NCI-H187 treated with DMSO at 0.1 percent for 48 hours (cell line): Measurements from ENCODE around the gene EPG5.
"Not testable (repeated sequence)": the region's sequence is repeated elsewhere in the genome, so short reads cannot be mapped to it uniquely, and the experiment has no call there.

Experiments used
- DNase-seq: peaks from one replicate; lab custom pipeline; 2025; lab: John Stamatoyannopoulos, UW

Gene EPG5

DNA sequence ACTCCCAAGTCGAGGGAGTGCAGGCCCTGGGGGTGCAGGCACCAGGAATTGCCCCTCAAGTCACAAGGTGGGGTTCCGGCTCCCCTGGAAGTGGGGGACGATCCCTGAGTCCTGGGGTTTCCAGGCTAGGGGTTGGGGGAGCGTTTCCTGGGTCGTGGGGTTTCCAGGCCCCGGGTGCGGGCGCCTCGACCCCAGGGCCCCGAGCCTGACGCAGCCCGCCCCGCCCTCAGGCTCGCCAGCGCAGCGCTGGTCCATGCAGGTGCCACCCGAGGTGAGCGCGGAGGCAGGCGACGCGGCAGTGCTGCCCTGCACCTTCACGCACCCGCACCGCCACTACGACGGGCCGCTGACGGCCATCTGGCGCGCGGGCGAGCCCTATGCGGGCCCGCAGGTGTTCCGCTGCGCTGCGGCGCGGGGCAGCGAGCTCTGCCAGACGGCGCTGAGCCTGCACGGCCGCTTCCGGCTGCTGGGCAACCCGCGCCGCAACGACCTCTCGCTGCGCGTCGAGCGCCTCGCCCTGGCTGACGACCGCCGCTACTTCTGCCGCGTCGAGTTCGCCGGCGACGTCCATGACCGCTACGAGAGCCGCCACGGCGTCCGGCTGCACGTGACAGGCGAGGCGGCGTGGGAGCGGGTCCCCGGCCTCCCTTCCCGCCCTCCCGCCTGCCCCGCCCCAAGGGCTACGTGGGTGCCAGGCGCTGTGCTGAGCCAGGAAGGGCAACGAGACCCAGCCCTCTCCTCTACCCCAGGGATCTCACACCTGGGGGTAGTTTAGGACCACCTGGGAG lies 129.7 kb downstream of the EPG5 start:
- DNase-seq = no peak

DNA sequence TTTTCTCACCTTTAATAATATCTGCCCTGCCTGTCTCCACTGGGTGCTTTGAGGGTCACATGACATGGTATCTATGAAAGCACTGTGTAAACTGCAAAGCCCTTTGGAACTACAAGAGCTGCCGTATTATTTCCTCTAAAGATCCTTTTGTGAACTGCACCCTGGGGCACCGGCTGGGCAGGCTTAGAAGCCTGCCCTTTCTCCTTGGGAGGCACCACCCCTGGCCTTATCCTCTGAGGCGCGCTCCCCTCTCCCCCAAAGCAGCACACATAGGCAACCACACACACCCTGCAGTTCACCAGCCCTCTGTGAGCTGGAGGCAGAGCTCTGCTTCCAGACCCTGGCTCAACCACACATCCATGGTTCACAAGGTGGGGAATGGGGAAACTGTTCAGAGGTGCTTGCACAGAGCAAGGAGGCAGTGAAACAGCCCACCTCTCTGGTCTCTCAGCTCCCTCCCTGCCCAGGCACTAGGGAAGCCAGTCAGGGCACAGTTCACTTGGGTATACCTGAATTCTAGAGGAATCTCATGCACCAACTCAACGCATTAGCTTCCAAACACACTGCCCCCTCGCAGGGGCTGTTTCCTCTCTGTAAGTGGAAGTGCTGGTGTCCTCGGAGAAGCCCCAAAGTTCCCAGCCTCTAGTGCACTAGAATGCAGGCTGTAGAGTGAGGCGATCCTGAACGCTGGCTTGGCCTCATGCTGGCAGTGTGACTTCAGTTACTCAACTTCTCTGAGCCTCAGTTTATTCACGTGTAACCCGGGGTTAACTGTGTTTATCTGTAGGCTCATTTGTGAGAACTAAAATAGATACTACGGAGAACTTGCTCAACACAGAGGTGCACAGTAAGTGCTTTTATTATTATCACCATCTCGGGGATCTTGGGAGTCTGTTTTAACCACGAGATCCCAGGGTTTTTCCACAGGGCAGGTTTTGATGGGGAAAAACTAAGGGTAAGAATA lies 130.6 kb downstream of the EPG5 start:
- no peak for DNase-seq

DNA sequence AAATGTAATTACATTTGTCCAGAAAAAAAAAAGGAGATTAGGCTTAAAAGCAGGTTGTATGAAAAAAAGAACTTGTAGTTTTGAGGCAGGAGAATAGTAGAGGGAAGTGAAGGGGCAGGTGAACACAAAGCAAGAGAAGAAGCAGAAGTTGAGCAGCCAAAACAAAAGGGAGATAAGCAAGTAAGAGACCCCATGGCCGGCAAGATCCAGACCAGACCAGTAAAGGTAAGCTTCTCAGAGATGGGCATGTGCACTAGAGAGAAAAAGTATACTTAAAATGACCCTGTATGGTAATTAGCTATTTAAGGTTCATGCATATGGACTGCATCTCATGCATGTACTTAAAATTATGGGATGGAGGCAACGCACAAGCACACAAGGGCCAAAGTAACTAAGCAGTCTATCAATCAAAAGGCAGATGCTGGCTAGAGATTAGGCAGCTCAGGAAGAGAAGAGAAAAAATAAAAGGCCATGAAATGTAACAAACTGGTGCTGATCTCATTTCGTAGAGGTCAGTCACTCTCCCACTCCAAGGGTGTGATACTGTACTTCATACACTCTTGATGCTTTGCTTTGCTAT lies 132.0 kb downstream of the EPG5 start:
- DNase-seq = no peak

DNA sequence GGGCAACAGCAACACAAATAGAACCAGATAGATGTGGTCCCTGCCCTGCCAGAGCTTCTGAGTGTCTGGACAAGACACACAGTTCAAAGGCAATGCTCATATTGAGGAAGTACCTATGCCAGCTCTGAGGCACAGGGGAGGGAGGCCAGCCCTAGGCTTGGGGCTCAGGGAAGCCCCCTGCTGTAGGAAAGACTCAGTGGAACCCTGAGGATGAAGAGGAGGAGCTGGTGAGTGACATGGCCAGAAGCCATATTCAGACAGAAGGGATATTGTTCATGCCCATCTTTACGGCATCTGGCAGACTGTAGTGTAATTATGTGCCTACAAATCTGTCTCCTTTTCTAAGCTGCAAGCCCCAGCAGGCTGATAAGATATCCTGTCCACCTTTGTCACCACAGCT lies 132.8 kb downstream of the EPG5 start:
- no peak for DNase-seq

DNA sequence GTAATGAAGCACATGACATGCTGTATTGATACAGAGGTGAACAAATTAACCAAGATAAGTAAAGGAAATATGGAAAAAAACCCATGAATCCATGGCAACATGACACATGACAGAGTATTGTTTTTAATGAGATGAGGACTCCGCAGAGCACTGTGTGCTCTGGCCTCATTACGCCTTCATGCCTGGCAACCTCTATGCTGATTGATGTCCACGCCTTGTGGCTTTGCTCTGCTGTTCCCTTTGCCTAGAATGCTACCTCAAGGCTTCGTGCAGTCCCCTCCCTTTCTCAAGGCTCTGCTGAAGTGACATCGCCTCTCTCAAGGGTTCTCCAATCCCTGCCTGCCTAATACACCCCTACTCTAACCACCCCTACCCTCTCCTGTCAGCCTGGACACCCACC lies 133.3 kb downstream of the EPG5 start:
- no peak for DNase-seq

DNA sequence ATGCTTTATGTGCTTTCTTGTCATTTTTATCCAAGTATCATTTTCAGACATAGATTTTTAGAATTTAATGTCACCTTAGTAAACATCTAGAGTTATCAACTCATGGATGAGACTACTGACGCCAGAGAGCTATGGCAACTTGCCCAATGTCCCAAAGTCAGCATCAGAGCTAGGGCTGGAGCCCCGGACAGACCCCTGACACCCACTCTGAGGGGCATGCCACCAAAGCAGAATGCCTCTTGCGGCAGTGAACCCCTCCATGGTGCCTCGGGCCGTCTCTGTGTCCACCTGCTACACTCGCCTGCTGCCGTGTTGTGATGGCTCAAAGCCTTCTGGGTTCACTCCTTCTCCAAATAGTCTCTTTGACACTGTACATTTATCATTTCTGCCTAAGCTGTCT lies 136.2 kb downstream of the EPG5 start:
- DNase-seq = no peak

DNA sequence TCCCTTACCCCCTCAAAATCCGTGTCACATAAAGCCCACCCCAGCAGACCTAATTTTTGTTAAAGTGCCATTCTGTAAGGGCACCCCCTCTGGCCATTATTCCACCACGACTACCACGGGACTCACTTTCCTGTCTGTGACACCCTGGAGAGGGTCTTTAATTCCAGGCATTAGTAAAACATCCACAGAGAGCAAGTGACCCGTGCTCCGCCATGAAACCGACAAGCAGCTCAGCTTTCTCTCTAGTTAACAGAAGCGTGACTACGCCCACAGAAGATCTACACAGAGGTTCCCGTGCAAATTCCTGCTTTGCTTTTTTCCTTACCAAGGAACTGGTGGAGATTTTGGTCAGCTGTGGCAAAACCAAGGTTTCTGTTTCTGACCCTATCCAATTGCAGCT lies 137.3 kb downstream of the EPG5 start:
- DNase-seq = no peak

DNA sequence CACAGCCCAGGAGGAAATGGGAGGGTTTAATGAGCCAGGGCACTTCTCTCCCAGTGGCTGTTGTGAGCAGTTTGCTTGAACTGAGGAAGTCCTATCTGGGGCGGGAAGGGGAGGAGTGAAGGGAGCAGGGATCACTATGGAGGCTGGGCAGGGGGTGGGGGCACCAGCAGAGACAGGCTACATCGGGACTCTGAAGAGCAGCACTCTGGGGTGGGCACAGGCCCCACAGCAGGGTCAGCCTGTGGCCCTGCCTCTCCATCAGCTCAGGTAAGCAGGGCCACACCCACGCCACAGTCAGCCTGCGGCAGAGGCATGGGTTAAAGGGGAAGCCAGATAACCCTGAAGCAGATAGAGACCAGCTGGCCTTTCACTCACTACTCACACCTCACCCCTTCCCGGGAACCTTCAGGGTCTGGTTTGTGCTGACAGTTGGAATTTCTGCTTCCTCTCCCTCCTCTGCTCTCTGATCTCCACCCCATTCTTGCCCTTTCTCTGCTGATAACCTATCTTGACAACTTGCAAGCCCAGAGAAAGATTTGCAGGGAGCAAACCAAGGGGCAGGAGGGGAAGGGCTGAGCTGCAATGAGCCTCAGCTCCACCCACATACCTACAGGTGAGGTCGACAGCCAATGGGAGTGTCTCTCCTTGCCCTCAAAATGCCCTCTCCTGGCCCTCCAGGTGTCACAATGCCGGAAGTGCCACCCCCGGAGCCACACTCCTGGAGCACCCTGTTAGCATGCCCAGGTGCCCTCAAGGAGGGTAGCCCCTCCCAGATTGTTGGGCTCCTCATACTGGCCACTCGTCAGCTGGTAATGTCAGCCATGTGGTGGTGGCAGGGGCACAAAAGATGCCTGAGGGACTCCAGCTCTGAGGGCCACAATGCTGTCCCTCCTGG lies 138.0 kb downstream of the EPG5 start:
- no peak for DNase-seq

DNA sequence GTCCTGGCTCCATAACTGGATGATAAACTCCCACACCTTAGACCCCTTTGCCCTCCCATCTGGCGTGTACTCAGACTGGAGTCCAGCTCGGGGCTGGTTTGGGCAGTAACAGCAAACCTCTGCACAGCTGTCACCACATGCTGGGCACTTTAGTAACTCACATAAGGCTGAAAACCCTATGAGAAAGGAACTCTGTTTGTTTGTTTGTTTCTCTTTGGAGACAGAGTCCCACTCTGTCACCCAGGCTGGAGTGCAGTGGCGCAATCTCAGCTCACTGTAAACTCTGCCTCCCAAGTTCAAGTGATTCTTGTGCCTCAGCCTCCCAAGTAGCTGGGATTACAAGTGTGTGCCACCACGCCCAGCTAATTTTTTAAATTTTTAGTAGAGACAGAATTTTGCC lies 140.4 kb downstream of the EPG5 start:
- not testable (repeated sequence) for DNase-seq

DNA sequence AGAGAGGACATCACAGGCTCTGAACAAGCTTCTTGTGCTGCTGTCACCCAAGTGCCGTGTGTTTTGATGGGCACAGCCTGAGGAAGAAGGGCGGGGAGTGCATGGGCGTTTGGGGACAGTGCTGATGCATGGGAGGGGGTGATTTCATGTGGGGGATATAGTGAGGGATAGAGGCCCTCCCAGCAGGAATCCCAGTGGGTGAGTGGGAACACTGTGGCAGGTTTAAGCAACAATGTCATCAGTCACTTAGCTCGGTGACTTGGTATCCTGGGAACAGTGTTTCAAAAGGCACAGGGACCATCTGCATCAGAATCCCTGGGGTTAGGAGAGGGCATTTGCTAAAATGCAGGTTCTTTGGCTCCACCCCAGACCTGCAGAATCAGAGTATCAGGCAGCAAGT lies 141.0 kb downstream of the EPG5 start:
- no peak for DNase-seq

DNA sequence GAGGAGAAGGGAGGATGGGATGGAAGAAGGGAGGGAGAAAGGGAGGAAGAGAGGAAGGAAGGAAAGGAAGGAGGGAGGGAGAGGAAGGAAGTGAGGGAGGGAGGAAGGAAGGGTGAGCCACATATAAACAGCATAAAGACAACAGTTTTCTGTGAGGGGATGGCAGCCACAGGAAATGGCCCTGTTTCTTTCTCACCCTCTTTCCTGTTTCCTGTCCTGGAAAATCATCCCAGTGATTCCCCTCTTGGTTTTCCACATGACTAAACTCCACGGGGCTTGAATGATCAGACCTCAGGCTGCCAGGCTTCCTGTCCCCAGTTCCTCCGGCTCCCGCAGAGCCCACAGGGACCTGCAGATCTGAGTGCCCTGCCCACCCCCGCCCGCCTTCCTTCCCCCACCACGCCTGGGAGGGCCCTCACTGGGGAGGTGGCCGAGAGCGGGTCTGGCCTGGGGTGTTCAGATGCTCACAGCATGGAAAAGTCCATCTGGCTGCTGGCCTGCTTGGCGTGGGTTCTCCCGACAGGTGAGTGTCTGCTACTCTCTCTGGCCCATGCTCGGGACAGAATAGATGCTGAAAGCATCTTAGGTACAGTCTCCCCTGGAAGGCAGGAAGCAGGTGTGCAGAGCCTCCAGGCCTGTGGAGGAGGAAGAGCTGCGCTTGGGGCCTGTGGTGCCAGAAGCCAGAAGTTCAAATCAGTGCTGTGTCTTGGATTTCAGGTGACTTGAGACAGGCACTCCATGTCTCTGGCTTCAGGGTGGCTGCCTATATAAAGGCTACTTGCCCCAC lies 141.7 kb downstream of the EPG5 start, which contains the start of gene SIGLEC15:
Gene SIGLEC15 (plus strand): TSS at position 418 of the 787 bp plus-strand sequence. CDS start 54 bp downstream, at position 472.
- no peak for DNase-seq

DNA sequence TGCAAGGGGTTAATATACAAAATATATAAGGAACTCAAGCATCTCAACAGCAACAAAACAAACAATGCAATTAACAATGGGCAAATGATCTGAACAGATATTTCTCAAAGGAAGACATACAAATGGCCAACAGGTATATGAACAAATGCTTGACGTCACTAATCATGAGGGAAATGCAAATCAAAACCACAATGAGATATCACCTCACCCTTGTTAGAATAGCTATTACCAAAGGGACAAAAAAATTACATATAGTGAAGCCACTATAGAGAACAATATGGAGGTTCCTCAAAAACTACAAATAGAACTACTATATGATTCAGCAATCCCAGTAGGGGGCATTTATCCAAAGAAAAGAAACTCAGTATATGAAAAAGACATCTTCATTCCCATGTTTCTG lies 145.4 kb downstream of the EPG5 start:
- DNase-seq = no peak

DNA sequence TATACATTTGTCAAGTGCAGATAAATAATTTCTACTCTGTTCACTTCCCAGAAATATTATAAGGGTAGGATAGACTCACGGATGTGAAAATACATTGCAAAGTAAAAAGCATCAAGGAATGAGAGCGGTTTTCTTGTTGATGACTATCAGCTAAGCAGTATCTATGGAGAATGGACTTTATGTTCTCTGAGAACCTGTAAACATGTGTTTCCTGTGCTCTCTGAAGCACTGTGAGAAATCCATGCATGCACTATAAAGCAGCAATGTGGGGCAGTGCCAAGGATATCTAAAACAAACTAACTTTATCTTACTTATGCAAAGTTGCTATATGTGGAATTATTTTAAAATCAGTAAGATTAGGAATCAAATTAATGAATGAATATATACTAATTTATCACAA lies 146.1 kb downstream of the EPG5 start:
- no peak for DNase-seq

DNA sequence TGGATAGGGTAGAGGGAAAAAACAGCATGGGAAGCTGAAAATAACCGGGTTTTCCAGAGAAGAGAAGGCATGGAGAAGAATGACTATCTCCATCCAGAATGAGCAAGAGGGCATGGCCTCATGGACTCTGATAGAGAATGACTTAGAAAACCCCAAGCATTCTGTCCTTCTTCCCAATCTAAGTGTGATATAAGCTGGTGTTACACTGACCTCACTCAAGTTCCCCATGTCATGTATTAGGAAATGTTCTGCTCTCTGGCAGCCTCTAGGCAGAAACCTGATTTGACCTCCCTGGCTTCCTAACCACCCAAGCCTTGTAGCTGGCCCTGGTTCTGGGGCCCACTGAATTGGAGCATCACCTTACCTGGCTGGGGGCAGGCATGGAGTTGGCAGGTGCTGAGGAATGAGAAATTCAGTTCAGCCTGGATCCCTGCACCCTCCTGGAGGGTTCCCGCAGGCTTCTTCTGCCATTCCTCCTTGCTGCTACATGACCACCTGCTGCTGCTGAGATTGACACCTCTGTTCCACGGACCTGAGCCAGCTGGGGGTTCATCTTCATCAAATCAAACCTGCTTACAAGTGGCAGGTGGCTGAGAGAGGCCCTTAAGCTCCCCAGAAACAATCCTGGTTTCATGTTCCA lies 146.9 kb downstream of the EPG5 start:
- DNase-seq = no peak

DNA sequence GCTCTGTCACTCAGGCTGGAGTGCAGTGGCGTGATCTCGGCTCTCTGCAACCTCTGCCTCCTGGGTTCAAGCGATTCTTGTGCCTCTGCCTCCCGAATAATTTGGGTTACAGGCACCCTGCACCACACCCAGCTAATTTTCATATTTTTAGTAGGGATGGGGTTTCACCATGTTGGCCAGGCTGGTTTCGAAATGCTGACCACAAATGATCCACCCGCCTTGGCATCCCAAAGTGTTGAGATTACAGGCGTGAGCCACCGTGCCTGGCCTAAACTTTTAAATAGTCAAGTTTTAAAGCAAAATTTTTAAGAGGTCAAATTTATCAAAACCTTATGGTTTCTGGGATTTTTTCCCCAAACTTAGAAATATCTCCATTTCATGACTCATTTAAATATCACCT lies 148.4 kb downstream of the EPG5 start:
- DNase-seq = not testable (repeated sequence)

DNA sequence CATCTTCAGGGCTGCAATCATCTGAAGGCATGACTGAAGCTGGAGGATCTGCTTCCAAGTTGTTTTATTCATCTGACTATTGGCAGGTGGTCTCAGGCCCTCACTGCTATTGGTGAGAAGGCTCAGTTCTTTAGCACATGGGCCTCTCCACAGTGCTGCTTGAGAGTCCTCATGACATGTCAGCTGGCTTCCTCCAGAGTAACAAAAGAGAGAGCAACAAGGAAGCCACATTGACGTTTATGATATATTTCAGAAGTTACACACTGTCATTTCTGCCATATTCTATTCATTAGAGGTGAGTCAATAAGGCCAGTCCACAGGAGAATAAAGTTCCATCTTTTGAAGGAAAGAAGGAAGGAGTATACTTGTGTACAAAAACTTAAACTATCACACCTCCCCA lies 149.6 kb downstream of the EPG5 start:
- DNase-seq = no peak

DNA sequence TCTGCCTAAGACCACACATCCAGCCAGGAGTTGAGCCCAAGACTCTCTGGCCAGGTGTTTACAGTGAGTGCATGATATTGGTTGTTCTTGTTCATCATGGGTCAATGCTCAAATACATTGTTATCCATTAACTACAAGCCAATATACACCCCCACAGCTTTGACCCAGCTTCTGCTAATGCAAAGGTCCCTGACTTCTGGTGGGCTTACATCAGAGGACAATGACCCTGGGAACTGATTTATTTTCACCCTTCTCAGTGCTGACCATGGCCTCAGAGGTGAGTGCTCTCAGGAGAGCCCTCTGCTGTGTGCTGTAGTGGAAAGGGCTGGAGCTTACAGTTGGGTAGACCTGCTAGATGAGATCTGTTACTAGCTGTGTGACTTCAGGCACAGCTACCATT lies 152.4 kb downstream of the EPG5 start:
- not testable (repeated sequence) for DNase-seq

DNA sequence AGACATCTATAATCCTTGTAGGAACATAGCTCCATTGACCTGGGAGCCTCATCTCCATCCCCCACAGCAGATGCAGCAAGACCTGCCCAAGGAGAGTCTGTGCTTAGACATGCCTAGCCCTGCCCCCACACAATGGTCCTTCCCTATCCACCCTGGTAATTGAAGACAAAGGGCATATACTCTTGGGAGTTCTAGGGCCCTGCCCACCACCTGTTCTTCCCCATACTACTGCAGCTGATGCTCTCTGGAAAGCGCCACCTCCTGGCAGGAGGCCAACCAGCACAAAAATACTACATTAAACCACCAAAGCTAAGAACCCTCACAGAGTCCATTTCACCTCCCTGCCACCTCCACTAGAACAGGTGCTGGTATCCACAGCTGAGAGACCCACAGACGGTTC lies 160.0 kb downstream of the EPG5 start:
- not testable (repeated sequence) for DNase-seq

DNA sequence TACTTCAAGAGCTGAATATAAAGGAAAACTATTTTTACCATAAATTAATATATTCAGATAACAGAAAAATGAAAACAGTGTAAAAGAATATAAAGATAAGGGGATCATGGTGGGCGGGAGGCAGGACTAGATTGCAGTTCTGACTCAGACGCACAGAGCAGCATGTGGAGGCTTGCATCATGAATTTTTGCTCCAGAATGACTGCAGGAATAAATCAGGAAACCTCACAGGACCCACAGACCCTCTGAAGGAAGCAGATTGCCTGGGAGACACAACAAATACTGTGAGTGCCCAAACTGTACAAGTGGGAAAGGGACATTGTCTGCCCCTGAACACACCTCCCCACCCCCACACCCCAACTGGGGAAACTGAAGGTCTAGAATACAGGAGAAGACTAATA lies 160.9 kb downstream of the EPG5 start:
- no peak for DNase-seq

DNA sequence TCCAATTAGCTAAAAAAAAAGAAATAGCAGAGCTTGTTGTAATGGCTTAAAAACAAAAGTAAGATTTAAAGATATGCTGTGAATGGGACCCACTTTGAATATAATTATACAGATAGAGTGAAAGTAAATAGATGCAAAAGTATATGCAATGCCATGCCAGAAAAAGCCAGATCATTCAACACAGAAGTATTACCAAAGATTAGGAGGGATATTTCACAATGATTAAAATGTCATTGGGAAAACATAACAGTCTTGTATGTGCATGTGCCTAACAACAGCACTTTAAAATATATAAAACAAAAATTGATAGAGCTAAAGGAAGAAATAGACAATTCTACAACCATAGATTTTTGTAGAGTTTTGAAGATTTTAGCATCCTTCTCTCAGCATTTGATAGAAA lies 161.6 kb downstream of the EPG5 start:
- DNase-seq = no peak
